Activated CD8-positive, alpha-beta memory T cell treated with anti-CD3 and anti-CD28 coated beads for 48 hours (primary cell): Measurements from ENCODE around the gene MAP7D2.

Experiments used
- DNase-seq, 3 experiments: peaks; one replicate each; pipeline ENCODE4 v3.0.0-alpha.2; 2020; ENCODE audit warnings: low read depth in 2 of 3, low spot score in 2 of 3

MAP7D2 gene

DNA sequence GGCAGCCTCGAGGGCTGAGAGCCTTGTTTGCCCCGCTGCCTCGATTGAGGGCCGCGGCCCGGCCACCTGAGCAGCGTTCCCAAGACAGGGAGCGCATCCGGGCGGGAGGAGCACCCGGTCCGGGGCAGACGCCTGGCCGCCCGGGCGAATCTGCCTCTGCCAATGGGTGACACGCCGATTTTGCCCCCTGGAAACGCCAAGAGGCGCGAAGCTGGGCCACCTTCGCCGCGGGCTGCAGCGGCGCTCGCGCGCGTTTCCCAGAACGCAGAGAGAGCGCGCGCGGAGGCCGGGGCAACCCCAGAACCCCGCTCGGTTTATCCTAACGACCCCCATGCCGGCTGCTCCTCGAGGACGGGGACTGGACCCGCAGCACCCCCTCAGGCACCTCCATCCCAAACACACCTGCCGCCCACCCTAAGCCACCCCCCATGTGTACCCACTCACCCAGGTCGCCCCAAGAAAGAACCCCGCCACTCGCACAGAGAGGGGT is 575 bp downstream of the MAP7D2 start:
- no peak for DNase-seq

DNA sequence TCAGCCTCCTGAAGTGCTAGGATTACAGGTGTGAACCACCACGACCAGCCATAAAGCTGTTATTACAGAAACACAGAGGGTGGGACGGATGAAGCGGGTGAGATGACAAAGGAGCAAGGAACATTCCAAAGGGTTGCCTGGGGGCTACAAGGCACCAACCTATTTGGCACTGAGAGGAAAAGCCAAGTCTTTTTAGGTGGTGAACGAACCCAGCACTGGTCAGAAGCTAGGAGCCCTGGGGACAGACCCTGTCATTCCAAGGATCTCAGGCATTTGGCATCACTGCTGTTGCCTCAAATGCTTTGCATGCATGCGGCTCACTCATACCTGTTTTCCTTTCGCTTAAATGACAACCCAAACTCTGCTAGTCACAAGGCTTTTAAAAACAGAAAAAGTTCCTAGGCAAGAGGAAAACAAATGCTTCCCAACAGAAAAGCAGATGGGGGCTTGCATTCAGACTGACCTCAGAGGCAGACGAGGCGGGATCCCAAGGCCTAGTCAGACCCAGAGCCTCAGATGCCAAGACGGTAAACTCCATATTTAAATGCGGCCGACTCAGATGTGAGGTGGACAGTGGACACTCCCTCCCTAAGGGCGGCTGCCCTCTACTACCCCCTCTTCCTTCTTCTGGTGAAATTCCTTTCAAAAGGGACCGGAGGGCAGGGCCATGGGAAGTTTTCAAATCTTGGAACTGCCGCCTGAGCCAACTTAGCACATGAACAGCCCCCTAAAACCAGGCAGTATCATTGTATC is 4.5 kb downstream of the MAP7D2 start:
- no peak for DNase-seq

DNA sequence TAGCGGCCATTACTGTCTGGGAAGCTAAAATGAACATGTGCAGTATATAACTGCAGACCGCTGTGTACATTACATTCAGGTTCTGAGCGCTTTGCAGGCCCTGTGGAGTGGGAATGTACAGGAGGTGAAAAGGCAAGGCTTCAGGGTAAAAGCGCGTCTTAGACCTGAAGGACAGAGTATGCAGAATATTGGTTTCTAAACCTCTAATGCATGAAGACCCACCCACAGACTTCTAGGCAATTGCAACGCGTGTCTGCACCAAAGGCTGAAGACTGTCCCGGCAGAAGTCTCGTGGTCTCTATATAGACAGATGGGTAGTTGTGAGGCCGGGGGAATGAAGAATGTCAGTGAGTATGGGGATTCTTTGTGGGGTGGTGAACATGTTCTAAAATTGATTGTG is 5.4 kb downstream of the MAP7D2 start:
- DNase-seq, result no peak

DNA sequence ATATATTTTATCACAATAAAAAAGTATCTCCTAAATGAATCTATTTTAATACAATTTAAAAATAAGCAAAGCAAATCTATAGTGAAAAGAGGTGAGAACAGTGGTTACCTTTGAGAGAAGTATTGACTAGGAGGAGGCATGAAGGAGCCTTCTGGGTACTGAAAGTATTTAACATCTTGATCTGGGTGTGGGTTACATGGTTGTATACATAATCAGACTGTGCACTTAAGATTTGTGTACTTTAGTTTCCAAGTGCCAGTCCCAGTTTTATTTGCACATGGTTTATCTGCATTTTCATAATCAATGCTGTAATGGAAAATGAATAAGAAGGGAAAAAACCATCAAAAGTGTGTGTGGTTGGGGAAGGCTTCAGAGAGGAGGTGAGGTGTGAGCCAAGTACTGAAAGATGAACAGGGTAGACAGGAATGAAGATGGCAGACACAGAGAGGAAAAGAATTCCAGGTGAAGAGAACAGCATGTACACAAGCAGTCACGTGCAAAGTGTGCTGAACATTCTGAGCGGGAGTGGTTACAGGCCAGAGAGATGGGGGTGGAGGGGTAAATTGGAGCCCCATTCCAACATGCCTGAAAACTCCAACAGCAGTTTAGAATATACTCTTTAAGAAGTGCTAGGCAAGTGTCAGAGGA is 14.6 kb downstream of the MAP7D2 start:
- no peak for DNase-seq

- no peak for DNase-seq
Measured at GRCh38 chrX:20091499-20091898, 25.2 kb downstream of the MAP7D2 start.

DNA sequence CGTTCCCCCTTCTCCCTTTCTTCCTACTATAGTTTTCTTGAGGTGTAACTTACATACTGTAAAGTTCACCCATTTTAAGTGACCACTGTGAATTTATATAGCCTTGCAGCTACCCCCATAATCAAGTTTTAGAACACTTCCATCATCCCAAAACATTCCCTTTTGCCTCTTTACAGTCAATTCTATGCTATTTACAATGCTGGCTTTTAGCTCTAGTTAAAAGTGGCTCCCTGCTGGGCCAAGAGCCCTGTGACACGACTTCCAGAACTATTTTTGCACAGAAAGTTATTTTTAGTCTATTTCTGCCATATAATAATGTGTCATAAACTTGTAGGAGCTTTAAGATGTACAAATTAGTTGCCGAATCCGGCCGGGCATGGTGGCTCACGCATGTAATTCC is 26.9 kb downstream of the MAP7D2 start:
- no peak for DNase-seq

DNA sequence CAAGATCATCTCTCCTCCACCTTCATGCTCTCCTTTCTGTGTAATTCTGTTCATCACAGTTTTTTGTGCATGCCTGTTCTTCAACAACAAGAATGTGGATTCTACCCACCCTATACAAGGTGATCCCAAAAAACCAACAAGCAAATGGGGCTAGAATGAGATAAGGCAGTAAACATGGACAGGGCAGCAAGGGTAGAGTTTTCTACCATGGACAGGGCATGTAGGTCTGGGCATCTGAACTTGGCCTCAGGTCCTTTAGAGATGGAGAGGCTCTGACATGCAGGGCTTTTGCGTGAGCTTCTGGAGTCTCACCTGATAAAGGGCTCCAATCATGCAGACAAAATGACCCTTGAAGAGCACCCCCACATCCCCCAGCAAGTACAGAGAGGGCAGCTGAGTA is 36.4 kb downstream of the MAP7D2 start:
- DNase-seq, result no peak

DNA sequence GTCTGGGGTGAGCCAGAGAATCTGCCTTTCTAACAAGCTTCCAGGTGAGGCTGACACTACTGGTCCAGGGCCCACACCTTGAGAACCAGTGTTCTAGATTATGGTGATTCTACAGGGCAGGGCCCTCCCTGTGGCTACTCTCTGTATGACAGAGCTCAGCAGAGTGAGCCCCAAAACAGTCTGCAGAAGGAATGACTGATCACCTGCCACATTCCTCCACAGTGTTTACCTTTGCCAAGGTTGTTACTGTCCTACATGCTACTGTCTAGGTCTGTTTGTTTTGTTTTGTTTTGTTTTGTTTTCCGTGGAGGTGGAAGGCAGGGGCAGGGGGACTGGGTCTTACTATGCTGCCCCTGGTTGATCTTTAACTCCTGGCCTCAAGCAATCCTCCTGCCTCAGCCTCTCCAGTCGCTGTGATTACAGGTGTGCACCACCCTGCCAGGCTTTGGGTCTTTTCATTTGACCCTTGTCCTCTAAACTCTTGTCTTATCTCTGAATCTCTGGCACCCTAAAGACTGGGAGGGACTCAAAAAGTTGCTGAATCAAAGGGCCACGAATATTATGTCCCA is 45.1 kb downstream of the MAP7D2 start:
- DNase-seq, result no peak

GRCh38 chrX:20067709-20068561 is 48.8 kb downstream of the MAP7D2 start:
- DNase-seq, result no peak

DNA sequence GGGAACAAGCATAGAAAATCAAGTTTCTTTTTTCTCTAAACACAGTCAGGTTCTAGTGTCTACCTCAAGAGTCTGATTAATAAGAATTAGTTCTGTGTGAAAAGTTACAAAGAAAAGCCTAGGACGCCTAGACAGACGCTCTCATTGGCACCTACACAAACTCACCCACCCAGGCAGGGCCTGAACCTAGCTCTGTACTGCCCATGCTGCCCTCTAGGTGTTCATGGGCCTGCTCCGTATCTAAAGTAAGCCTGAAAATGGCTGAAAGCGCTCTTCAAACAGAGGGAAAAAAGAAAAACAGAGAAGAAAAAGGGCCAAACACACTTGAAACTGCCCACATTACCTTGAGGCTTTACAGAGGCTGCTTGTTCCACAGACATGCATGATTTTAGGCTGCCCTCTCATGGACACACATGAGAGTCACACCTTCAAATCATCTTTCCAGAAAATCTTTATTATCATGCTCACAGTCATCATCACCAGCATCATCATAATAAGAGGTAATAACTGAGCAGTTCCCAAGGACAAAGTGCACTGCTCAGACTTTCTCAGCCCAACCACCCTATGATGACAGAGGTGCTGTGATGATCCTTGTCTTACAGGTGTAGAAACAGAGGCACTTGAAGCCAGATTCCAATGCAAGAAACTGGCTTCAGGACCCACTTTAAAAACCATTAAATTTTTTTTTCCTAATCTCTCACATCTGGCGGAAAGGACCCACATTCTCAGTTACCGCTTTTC is 49.6 kb downstream of the MAP7D2 start:
- DNase-seq, result no peak

- no peak for DNase-seq
Measured at GRCh38 chrX:20063716-20064351, 52.9 kb downstream of the MAP7D2 start.

DNA sequence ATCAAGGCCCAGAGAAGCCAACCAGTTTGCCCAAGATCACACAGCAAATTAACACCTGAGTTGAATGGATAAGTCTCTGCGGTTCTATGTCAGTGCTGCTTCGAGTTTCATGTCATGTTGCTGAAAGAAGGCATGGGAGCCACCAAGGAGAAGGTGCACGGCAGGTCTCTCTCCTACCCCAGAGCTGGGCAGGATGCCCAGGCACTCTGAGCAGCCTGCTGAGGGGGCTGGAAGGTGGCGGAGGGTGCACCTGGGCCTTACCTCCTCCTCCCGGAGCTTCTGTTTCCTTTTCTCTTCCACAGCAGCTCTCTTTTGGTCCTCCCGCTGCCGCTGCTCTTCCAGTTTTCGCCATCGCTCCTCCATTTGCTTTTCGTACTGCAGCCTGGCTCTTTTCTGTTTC is 53.6 kb downstream of the MAP7D2 start:
- DNase-seq, result no peak

- DNase-seq, result no peak
Measured at GRCh38 chrX:20061855-20062254, 54.9 kb downstream of the MAP7D2 start.

DNA sequence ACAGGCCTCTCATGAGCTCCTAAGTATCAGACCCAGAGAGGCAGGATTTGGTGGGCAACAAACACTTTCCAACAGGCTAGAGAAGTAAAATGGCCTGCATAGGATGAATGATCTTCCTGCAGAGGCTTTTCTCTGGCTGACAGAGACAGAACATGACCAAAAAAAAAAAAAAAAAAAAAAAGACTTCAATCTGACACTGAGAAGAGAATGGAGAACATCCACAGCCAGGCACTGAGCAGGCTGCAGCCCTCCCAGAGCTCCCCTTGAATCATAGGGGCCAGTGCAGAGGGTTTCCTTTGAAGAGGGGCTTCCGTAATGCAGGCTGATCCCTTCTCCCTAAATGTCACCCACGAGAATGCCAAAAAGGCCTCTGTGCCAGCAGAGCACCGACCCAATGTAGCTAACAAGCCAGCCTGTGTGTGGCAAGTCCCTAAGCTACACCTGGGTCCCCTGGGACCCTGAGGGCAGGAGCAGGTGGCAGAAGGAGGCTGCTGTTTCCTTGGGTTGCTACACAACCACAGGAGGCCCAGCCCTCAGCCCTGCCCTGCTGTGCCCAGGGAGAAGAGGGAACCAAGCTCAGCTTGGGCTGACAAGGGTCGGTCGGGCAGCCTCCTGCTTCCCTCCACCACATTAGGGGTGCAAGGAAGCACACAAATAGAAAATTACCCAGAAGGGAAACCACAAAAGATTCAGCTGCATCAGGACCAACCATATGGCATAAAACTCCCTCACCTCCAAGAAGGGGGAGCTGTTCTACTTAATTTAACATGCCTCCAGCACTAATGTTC is 55.6 kb downstream of the MAP7D2 start:
- no peak for DNase-seq

- no peak for DNase-seq
Measured at GRCh38 chrX:20059467-20060128, 57.1 kb downstream of the MAP7D2 start.

GRCh38 chrX:20057479-20057878 is 59.2 kb downstream of the MAP7D2 start:
- no peak for DNase-seq

- DNase-seq, result no peak
Measured at GRCh38 chrX:20056704-20057103, 60.0 kb downstream of the MAP7D2 start.

- no peak for DNase-seq
Measured at GRCh38 chrX:20053537-20053936, 63.2 kb downstream of the MAP7D2 start.

DNA sequence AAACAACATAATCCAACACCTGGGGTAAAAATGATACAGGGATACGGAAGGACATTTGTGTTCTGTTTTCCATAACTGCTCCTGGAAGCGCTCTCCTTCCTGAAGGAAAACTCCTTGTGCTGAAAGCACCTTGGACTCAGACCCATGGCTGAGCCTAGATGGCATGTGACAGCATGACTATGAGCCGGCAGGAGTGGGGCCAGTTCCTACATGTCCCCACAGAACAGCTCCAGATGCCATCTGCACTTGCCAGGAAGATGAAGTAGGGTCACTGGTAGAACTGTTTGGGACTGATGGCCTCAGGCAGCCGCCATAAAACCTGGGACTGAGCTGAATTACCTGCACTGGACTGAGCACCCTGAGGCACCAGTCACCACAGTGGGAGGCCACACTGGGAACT is 69.8 kb downstream of the MAP7D2 start:
- DNase-seq, result no peak
